Vagina (tissue), 2 donors: ENCODE data around the gene MACROD2.

Source experiments
- CTCF ChIP-seq, 3 experiments: fragments of 450-650 bp in 2 of 3; fragments of 200-600 bp in 1 of 3; sonication (generic) in 1 of 3; IDR thresholded peaks; one replicate each; pipeline ENCODE4 v1.5.1; 2017 to 2019; ENCODE audit warnings: antibody characterized with exemption in 3 of 3, mild to moderate bottlenecking in 2 of 3, moderate library complexity in 2 of 3
- POLR2A ChIP-seq, 2 donors: fragments of 450-650 bp; IDR thresholded peaks; one replicate each; pipeline ENCODE4 v1.6.1; 2017; ENCODE audit warnings: antibody characterized with exemption in 2 of 2, mild to moderate bottlenecking in 2 of 2, moderate library complexity in 2 of 2

- TF ChIP-seq CTCF (IDR thresholded peaks at IDR 0.05), result no peak
- TF ChIP-seq POLR2A (IDR thresholded peaks at IDR 0.05), result no peak
These were observed 728.3 kb downstream of the MACROD2 start for GRCh38 chr20:14723614-14724013.
